Measurements from ENCODE around the gene FRAS1. TPM values are rescaled to one million over a fixed set of nuclear protein-coding genes. Genes with fewer than 3 reads are reported as not detected.

FRAS1 gene
- polyA plus RNA-seq, 1 donor from 2014 or later, result 2.8 TPM

GRCh38 chr4:78410225-78410624 lies 353.1 kb downstream of the FRAS1 start:
- TF ChIP-seq REST (IDR thresholded peaks at IDR 0.05; ENCODE audit: borderline replicate concordance) (no peak), EP300 (conservative IDR thresholded peaks at IDR 0.05; ENCODE audit: poor library complexity, severe bottlenecking) (no peak), EZH2 (IDR thresholded peaks at IDR 0.05; ENCODE audit: borderline replicate concordance, insufficient read depth, low read length, poor library complexity, severe bottlenecking) (no peak), TAF1 (IDR thresholded peaks at IDR 0.05; ENCODE audit: low read depth) (no peak), MXI1 (conservative IDR thresholded peaks at IDR 0.05; ENCODE audit: poor library complexity, severe bottlenecking) (no peak), SMC3 (conservative IDR thresholded peaks at IDR 0.05; ENCODE audit: poor library complexity) (no peak), RAD21 (conservative IDR thresholded peaks at IDR 0.05) (no peak)
- H3K9ac ChIP-seq (ENCODE audit: low read length), result no peak overlapping the region
- H3K79me2 ChIP-seq (replicated peaks; ENCODE audit: insufficient read depth, low read length), result no peaks in the 10 kb centered on the region
- no peaks in the 10 kb centered on the region for H3K27me3 ChIP-seq (ENCODE audit: insufficient read depth, low read depth, low read length)
- H3K27ac ChIP-seq (ENCODE audit: low read length), result no peak overlapping the region
- H3K9me2 ChIP-seq (ENCODE audit: insufficient read depth, low read length), result no peaks in the 10 kb centered on the region
- H3K36me3 ChIP-seq (ENCODE audit: insufficient read depth, low read length), result no peaks in the 10 kb centered on the region
- H3K9me3 ChIP-seq (ENCODE audit: low read length), result no peaks in the 10 kb centered on the region
- H3K4me2 ChIP-seq (ENCODE audit: low read length), result no peak overlapping the region
- no peak overlapping the region for H2AFZ ChIP-seq (ENCODE audit: low read depth, low read length)
- no peaks in the 10 kb centered on the region for H4K20me1 ChIP-seq (ENCODE audit: insufficient read depth)
- H3F3A ChIP-seq (ENCODE audit: insufficient read depth, low read length, poor library complexity, severe bottlenecking), result no peaks in the 10 kb centered on the region
- H3K4me3 ChIP-seq (ENCODE audit: low read length), result no peak overlapping the region

GRCh38 chr4:78410676-78411075 lies 353.6 kb downstream of the FRAS1 start:
- H3K27ac ChIP-seq (ENCODE audit: low read length), result no peak overlapping the region
- no peak overlapping the region for H3K4me2 ChIP-seq (ENCODE audit: low read length)

More at GRCh38 chr4:78410676-78411075, 353.6 kb downstream of the FRAS1 start:
- TF ChIP-seq REST (IDR thresholded peaks at IDR 0.05; ENCODE audit: borderline replicate concordance) (no peak), TAF1 (IDR thresholded peaks at IDR 0.05; ENCODE audit: low read depth) (no peak), SMC3 (conservative IDR thresholded peaks at IDR 0.05; ENCODE audit: poor library complexity) (no peak), CTCF (IDR thresholded peaks at IDR 0.05; ENCODE audit: poor library complexity, severe bottlenecking) (no peak), EZH2 (IDR thresholded peaks at IDR 0.05; ENCODE audit: borderline replicate concordance, insufficient read depth, low read length, poor library complexity, severe bottlenecking) (no peak), EP300 (conservative IDR thresholded peaks at IDR 0.05; ENCODE audit: poor library complexity, severe bottlenecking) (no peak), MXI1 (conservative IDR thresholded peaks at IDR 0.05; ENCODE audit: poor library complexity, severe bottlenecking) (no peak), POLR2AphosphoS5 (IDR thresholded peaks at IDR 0.05) (no peak)
- no peaks in the 10 kb centered on the region for H3K9me3 ChIP-seq (ENCODE audit: low read length)
- no peaks in the 10 kb centered on the region for H3F3A ChIP-seq (ENCODE audit: insufficient read depth, low read length, poor library complexity, severe bottlenecking)
- no peaks in the 10 kb centered on the region for H3K9me2 ChIP-seq (ENCODE audit: insufficient read depth, low read length)
- no peak overlapping the region for H3K4me3 ChIP-seq (ENCODE audit: low read length)
- no peaks in the 10 kb centered on the region for H4K20me1 ChIP-seq (ENCODE audit: insufficient read depth)
- H3K36me3 ChIP-seq (ENCODE audit: insufficient read depth, low read length), result no peaks in the 10 kb centered on the region
- no peaks in the 10 kb centered on the region for H3K79me2 ChIP-seq (replicated peaks; ENCODE audit: insufficient read depth, low read length)
- H2AFZ ChIP-seq (ENCODE audit: low read depth, low read length), result no peak overlapping the region
- no peaks in the 10 kb centered on the region for H3K27me3 ChIP-seq (ENCODE audit: insufficient read depth, low read depth, low read length)
- H3K9ac ChIP-seq (ENCODE audit: low read length), result no peak overlapping the region

Data from neural cell (in vitro differentiated cells).